Measurements from ENCODE around the gene ATP11A.

DNA sequence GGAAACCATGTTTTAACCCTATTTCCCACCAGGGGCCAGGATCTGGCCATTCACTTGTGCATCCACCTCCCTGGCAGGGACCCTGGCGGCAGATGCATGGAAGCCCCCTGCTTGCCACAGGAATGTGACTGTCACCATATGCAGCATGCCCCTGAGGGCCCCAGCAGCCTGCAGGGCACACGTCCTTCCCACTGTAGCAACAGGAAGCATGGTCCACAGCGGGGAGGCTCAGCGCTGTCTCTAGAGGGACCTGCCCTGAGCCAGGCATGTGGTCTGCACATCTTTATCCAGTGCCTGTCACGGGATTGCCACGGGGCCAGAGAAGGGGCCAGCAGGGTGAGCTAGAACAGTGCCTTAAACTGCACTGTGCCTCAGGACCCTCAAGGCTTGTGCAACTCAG, 244.2 kb downstream of the ATP11A start:
- TF ChIP-seq, protein P1, sequence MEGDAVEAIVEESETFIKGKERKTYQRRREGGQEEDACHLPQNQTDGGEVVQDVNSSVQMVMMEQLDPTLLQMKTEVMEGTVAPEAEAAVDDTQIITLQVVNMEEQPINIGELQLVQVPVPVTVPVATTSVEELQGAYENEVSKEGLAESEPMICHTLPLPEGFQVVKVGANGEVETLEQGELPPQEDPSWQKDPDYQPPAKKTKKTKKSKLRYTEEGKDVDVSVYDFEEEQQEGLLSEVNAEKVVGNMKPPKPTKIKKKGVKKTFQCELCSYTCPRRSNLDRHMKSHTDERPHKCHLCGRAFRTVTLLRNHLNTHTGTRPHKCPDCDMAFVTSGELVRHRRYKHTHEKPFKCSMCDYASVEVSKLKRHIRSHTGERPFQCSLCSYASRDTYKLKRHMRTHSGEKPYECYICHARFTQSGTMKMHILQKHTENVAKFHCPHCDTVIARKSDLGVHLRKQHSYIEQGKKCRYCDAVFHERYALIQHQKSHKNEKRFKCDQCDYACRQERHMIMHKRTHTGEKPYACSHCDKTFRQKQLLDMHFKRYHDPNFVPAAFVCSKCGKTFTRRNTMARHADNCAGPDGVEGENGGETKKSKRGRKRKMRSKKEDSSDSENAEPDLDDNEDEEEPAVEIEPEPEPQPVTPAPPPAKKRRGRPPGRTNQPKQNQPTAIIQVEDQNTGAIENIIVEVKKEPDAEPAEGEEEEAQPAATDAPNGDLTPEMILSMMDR (IDR thresholded peaks at IDR 0.05 in 2 of 3, conservative IDR thresholded peaks at IDR 0.05 in 1 of 3; ENCODE audit: control insufficient read depth in 2 of 3, extremely low read depth in 1 of 3, insufficient read depth in 1 of 3, low read depth in 3 of 3, low read length in 3 of 3) = no peak
- no peak for TF ChIP-seq STAT3 (IDR thresholded peaks at IDR 0.05; ENCODE audit: low read depth, low read length)
- TF ChIP-seq EZH2 (IDR thresholded peaks at IDR 0.05; ENCODE audit: borderline replicate concordance, control insufficient read depth, low read depth, low read length) = no peak
- TF ChIP-seq ESRRA (IDR thresholded peaks at IDR 0.05; ENCODE audit: low read length) = no peak
- no peak for TF ChIP-seq NFIC (IDR thresholded peaks at IDR 0.05; ENCODE audit: low read depth, low read length)
- no peak for TF ChIP-seq EED (IDR thresholded peaks at IDR 0.05; ENCODE audit: low read depth)

All from GM12878 (cell line).